SU-DHL-6 (cell line): ENCODE data around the gene KRT36.

ENCODE experiments used
- H2AFZ ChIP-seq: fragments of 200-600 bp; sonication (generic); 2 replicates; pipeline ENCODE4 v1.6.1; 2014; ENCODE audit warnings: low read depth, mild to moderate bottlenecking, moderate library complexity, mixed read lengths, antibody characterized with exemption, low read length; ENCODE audit not compliant: severe bottlenecking
- H3F3A ChIP-seq: fragments of 200-600 bp; shearing (Covaris generic); 2 replicates; pipeline ENCODE4 v1.6.0; 2016; ENCODE audit warnings: antibody characterized with exemption, mild to moderate bottlenecking; ENCODE audit not compliant: insufficient read depth
- H3K27ac ChIP-seq: fragments of 200-600 bp; sonication (generic); 2 replicates; pipeline ENCODE4 v1.5.1; 2016; ENCODE audit warnings: low read depth, mild to moderate bottlenecking, low read length, moderate library complexity, mixed read lengths
- H3K27me3 ChIP-seq: fragments of 200-600 bp; sonication (generic), shearing (Covaris generic); 2 replicates; pipeline ENCODE4 v1.6.0; 2014; ENCODE audit warnings: mild to moderate bottlenecking, low read length
- H3K36me3 ChIP-seq: fragments of 200-600 bp; sonication (generic); 2 replicates; pipeline ENCODE4 v1.6.1; 2014; ENCODE audit warnings: mild to moderate bottlenecking, low read length, mixed read lengths
- H3K4me2 ChIP-seq: fragments of 300-600, 200-600 bp; shearing (Covaris generic), sonication (generic); 2 replicates; pipeline ENCODE4 v1.6.0; 2014; ENCODE audit warnings: low read length, low read depth, mild to moderate bottlenecking; ENCODE audit not compliant: poor library complexity, severe bottlenecking
- H3K4me3 ChIP-seq: fragments of 200-600 bp; sonication (generic); 2 replicates; pipeline ENCODE4 v1.5.1; 2014; ENCODE audit warnings: antibody characterized with exemption, low read length, mild to moderate bottlenecking, mixed read lengths; ENCODE audit not compliant: insufficient read depth, poor library complexity, severe bottlenecking
- H3K79me2 ChIP-seq: fragments of 200-600 bp; sonication (generic); 2 replicates; pipeline ENCODE4 v1.6.1; 2014; ENCODE audit warnings: mild to moderate bottlenecking, low read length, moderate library complexity; ENCODE audit not compliant: insufficient read depth
- H3K9ac ChIP-seq: fragments of 200-600 bp; sonication (generic); 2 replicates; pipeline ENCODE4 v1.7.0; 2014; ENCODE audit warnings: mild to moderate bottlenecking, low read length
- H3K9me2 ChIP-seq: fragments of 200-600 bp; sonication (generic); replicated peaks from 2 replicates; pipeline ENCODE4 v1.6.1; 2014; ENCODE audit warnings: low read length; ENCODE audit not compliant: insufficient read depth
- H3K9me3 ChIP-seq: fragments of 200-600 bp; sonication (generic); 2 replicates; pipeline ENCODE4 v1.6.1; 2014; ENCODE audit warnings: low read length, mixed read lengths; ENCODE audit not compliant: insufficient read depth
- H4K20me1 ChIP-seq: fragments of 200-600 bp; sonication (generic); 2 replicates; pipeline ENCODE4 v1.6.1; 2014; ENCODE audit warnings: low read depth, mild to moderate bottlenecking, antibody characterized with exemption, low read length, moderate library complexity, mixed read lengths
- CTCF ChIP-seq: fragments of 200-600 bp; sonication (generic); IDR thresholded peaks from one replicate; pipeline ENCODE4 v1.5.1; 2017; ENCODE audit warnings: antibody characterized with exemption, mild to moderate bottlenecking, low read length, moderate library complexity; ENCODE audit not compliant: insufficient read depth, poor library complexity, severe bottlenecking
- EZH2phosphoT487 ChIP-seq: fragments of 200-600 bp; sonication (generic), shearing (Covaris generic); conservative IDR thresholded peaks from 2 replicates; pipeline ENCODE4 v1.6.1; 2018; ENCODE audit warnings: mild to moderate bottlenecking, antibody characterized with exemption, low read length, moderate library complexity, mixed read lengths

KRT36 gene

DNA sequence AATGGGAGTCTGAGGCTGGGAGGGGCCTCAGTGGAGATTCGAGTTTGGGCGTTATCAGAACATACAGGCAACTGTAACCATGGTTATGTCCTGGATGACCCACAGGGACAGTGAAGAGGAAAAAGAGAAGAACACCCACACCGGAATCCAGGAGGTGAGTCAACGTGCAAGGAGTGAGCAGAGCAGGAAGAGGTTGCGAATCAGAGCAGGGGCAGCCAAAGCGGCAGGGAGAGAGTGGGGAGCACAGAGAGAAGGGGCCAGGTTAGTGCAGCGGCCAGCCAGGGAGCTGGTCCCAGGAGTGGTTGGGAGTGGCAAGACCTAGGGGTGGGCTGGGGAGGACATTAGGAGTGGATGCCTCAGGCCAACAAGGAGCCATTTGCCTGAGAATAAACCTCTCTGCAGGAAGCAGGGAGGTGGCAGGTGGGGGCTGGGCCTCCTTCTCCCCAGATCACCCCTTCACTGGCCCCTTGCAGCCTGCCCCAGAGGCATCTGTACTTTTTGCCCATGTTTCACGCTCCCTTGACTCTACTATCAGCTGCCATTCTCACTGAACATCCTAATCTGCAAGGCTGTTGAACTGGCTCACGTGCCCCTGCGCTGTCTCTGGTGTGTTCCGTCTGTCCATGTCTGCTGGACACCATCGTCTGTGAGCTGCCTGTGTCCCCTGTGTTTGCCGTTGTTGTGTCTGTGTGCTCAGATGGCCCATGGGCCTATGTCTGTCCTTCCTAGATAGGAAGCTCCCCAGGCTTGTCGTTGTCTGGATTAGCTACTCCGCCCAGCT lies 10.6 kb upstream of the KRT36 start:
- Histone ChIP-seq H3K27me3 (no peaks in the 10 kb centered on the region), H3K79me2 (no peaks in the 10 kb centered on the region), H2AFZ (no peak overlapping the region), H3K9me3 (no peaks in the 10 kb centered on the region), H3F3A (no peaks in the 10 kb centered on the region), H3K4me3 (no peak overlapping the region), H3K27ac (no peak overlapping the region), H3K36me3 (no peaks in the 10 kb centered on the region), H4K20me1 (no peaks in the 10 kb centered on the region), H3K9me2 (no peaks in the 10 kb centered on the region), H3K9ac (no peak overlapping the region), H3K4me2 (no peak overlapping the region)
- TF ChIP-seq EZH2phosphoT487 = no peak
- TF ChIP-seq CTCF = no peak

- TF ChIP-seq CTCF (no peak), EZH2phosphoT487 (no peak)
- no peaks in the 10 kb centered on the region for H3K36me3 ChIP-seq
- H3K27ac ChIP-seq = no peak overlapping the region
- no peak overlapping the region for H3K9ac ChIP-seq
- H2AFZ ChIP-seq = no peak overlapping the region
- no peaks in the 10 kb centered on the region for H3K9me2 ChIP-seq
- no peaks in the 10 kb centered on the region for H3K9me3 ChIP-seq
- no peaks in the 10 kb centered on the region for H3F3A ChIP-seq
- H3K79me2 ChIP-seq = no peaks in the 10 kb centered on the region
- H3K27me3 ChIP-seq = no peaks in the 10 kb centered on the region
- no peak overlapping the region for H3K4me3 ChIP-seq
- H3K4me2 ChIP-seq = no peak overlapping the region
- no peaks in the 10 kb centered on the region for H4K20me1 ChIP-seq
Measured at GRCh38 chr17:41499714-41500113, 10.0 kb upstream of the KRT36 start.

GRCh38 chr17:41498276-41498675 lies 8.6 kb upstream of the KRT36 start:
- H3K4me2 ChIP-seq = no peak overlapping the region
- no peak overlapping the region for H2AFZ ChIP-seq
- no peaks in the 10 kb centered on the region for H3K27me3 ChIP-seq
- no peaks in the 10 kb centered on the region for H3K9me3 ChIP-seq
- TF ChIP-seq CTCF = no peak
- no peak for TF ChIP-seq EZH2phosphoT487
- H3K4me3 ChIP-seq = no peak overlapping the region
- H3K9me2 ChIP-seq = no peaks in the 10 kb centered on the region
- H4K20me1 ChIP-seq = no peaks in the 10 kb centered on the region
- H3K9ac ChIP-seq = no peak overlapping the region
- no peaks in the 10 kb centered on the region for H3K36me3 ChIP-seq
- H3F3A ChIP-seq = no peaks in the 10 kb centered on the region
- H3K79me2 ChIP-seq = no peaks in the 10 kb centered on the region
- H3K27ac ChIP-seq = no peak overlapping the region
